ENCODE data around the gene ADGRG3. TPM values are rescaled to one million over a fixed set of nuclear protein-coding genes. Genes with fewer than 3 reads are reported as not detected.

ADGRG3 gene
- total and polyA plus RNA-seq, 2 of the 8 experiments (the other 6 are each of a cell fraction or from before 2014, with no cell fraction given), result 0.28 to 0.98 TPM

DNA sequence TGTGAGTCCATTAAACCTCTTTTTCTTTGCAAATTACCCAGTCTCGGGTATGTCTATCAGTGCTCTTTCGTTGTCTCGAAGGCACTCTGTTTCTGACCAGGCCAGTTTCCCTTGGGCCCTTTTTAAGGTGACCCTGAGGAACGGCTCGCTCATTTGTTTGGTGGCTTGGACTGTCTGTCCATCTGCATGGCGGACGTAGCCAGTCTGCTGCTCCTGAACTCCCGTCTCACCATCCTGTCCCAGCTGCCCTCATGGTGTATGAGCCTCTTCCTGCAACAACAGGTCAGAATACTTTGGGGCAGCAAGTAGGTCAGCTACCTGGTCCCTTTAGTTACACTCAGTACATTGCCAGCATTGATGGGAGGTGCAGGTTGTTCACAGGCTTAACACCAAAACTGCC, 45.5 kb downstream of the ADGRG3 start:
- FAIRE-seq, result no peak
- H3K9ac ChIP-seq (replicated peaks in 1 of 4; ENCODE audit: extremely low read depth in 1 of 4, low read depth in 3 of 4, low read length in 3 of 4), result no peak overlapping the region
- H3K18ac ChIP-seq (ENCODE audit: extremely low read depth, low read length), result no peak overlapping the region
- DNase-seq (ENCODE audit: low read depth in 1 of 2, low spot score in 2 of 2), result no peak
- no peak overlapping the region for H3K23ac ChIP-seq (ENCODE audit: insufficient read length)
- no peaks in the 10 kb centered on the region for H4K20me1 ChIP-seq (replicated peaks in 1 of 2; ENCODE audit: control insufficient read depth in 1 of 2, insufficient read depth in 2 of 2, low read length in 2 of 2)
- H2AK5ac ChIP-seq (ENCODE audit: low read depth, low read length), result no peak overlapping the region
- H2BK15ac ChIP-seq (ENCODE audit: low read length), result no peak overlapping the region
- H3K27me3 ChIP-seq (replicated peaks in 1 of 4; ENCODE audit: control insufficient read depth in 3 of 4, extremely low read depth in 1 of 4, insufficient read depth in 3 of 4, low read length in 3 of 4), result no peaks in the 10 kb centered on the region
- H2BK5ac ChIP-seq (ENCODE audit: low read depth, low read length), result no peak overlapping the region
- no peak overlapping the region for H4K5ac ChIP-seq (ENCODE audit: insufficient read length, low read depth, low read length)
- H3K23me2 ChIP-seq (ENCODE audit: low read depth, low read length), result no peaks in the 10 kb centered on the region
- no peaks in the 10 kb centered on the region for H3K4me1 ChIP-seq (replicated peaks in 1 of 4; ENCODE audit: control insufficient read depth in 3 of 4, insufficient read depth in 4 of 4, low read length in 3 of 4)
- H2BK120ac ChIP-seq (replicated peaks; ENCODE audit: low read depth, low read length), result no peak overlapping the region
- no peak overlapping the region for H3K4me3 ChIP-seq (ENCODE audit: extremely low read depth in 1 of 4, insufficient read depth in 2 of 4, low read depth in 3 of 4, low read length in 4 of 4)
- no peak for TF ChIP-seq FOSL1 (IDR thresholded peaks at IDR 0.05; ENCODE audit: insufficient read depth, low read depth, low read length)
- no peak for TF ChIP-seq EZH2 (IDR thresholded peaks at IDR 0.05; ENCODE audit: low read depth, low read length, severe bottlenecking)
- no peak for TF ChIP-seq SUZ12 (IDR thresholded peaks at IDR 0.05; ENCODE audit: low read length)
- TF ChIP-seq CEBPB (IDR thresholded peaks at IDR 0.05; ENCODE audit: low read depth, low read length), result no peak
- no peak for TF ChIP-seq NRF1 (IDR thresholded peaks at IDR 0.05; ENCODE audit: low read depth, low read length)
- no peak for TF ChIP-seq TCF12 (IDR thresholded peaks at IDR 0.05; ENCODE audit: low read depth, low read length)
- no peak for TF ChIP-seq CTBP2 (IDR thresholded peaks at IDR 0.05; ENCODE audit: borderline replicate concordance, insufficient read depth, insufficient read length, low read length)
- no peak for TF ChIP-seq SIX5 (IDR thresholded peaks at IDR 0.05; ENCODE audit: low read depth, low read length)
- no peak for TF ChIP-seq SP2 (IDR thresholded peaks at IDR 0.05; ENCODE audit: low read length)
- TF ChIP-seq HDAC6 (IDR thresholded peaks at IDR 0.05; ENCODE audit: low read depth, low read length), result no peak
- no peak for TF ChIP-seq POLR2AphosphoS5 (IDR thresholded peaks at IDR 0.05; ENCODE audit: low read depth, low read length)
- no peak for TF ChIP-seq CBX8 (IDR thresholded peaks at IDR 0.05; ENCODE audit: borderline replicate concordance, low read depth, low read length)
- TF ChIP-seq YY1 (IDR thresholded peaks at IDR 0.05; ENCODE audit: low read depth, low read length), result no peak
- TF ChIP-seq SIN3A (conservative IDR thresholded peaks at IDR 0.05 in 1 of 2, IDR thresholded peaks at IDR 0.05 in 1 of 2; ENCODE audit: low read depth in 1 of 2, low read length in 2 of 2), result no peak
- TF ChIP-seq CHD1 (IDR thresholded peaks at IDR 0.05; ENCODE audit: low read depth, low read length), result no peak
- no peak for TF ChIP-seq SP1 (IDR thresholded peaks at IDR 0.05; ENCODE audit: low read depth, low read length)
- H2BK12ac ChIP-seq (ENCODE audit: low read depth, low read length), result no peak overlapping the region
- H3K14ac ChIP-seq (ENCODE audit: insufficient read length), result no peak overlapping the region
- H3K4me2 ChIP-seq (ENCODE audit: insufficient read depth in 1 of 2, low read depth in 2 of 2, low read length in 2 of 2), result no peak overlapping the region
- H2BK20ac ChIP-seq (ENCODE audit: low read length), result no peak overlapping the region
- ChIA-PET POLR2A (ENCODE audit: partially characterized antibody) (interaction anchor here (0.7 to 2.3 kb wide), 2 partner anchors 9 to 19 kb away, joined by 3 to 6 read pairs; partner anchors contain the start of gene DRC7), CTCF (ENCODE audit: partially characterized antibody) (interaction anchor here (1.2 to 4.2 kb wide), 4 partner anchors 10 to 65 kb away, joined by 5 to 15 read pairs (median 10); partner anchors contain the start of gene ADGRG3)
- H3K4ac ChIP-seq (replicated peaks; ENCODE audit: insufficient read length, low read depth, low read length), result no peak overlapping the region
- no peaks in the 10 kb centered on the region for H3K9me3 ChIP-seq (ENCODE audit: insufficient read depth in 2 of 2, low read depth in 1 of 2, low read length in 1 of 2)
- no peaks in the 10 kb centered on the region for H3K36me3 ChIP-seq (ENCODE audit: control insufficient read depth in 2 of 4, insufficient read depth in 4 of 4, low read length in 3 of 4)
- H3K27ac ChIP-seq (ENCODE audit: low read depth, low read length), result no peak overlapping the region
- H2AFZ ChIP-seq (ENCODE audit: low read length), result no peak overlapping the region
- H4K8ac ChIP-seq (ENCODE audit: extremely low read depth, insufficient read depth, low read length), result no peak overlapping the region
- H3K79me1 ChIP-seq (ENCODE audit: low read depth, low read length), result no peaks in the 10 kb centered on the region
- no peak overlapping the region for H4K91ac ChIP-seq (replicated peaks; ENCODE audit: insufficient read length, low read length)
- WGBS, 2 experiments (ENCODE audit: extremely low coverage in 1 of 2, insufficient coverage in 1 of 2, insufficient read length in 1 of 2, insufficient replicate concordance in 2 of 2, low coverage in 1 of 2, low lambda C conversion rate in 2 of 2, missing lambda C conversion rate in 1 of 2), result 88% methylated on average over 8 of the region's 8 CpGs; no CpG with 5 or more reads in 1 of the 2 experiments
- no peaks in the 10 kb centered on the region for H3K79me2 ChIP-seq (ENCODE audit: control insufficient read depth in 1 of 2, insufficient read depth in 2 of 2, low read length in 2 of 2)
- no peak overlapping the region for H3K56ac ChIP-seq (replicated peaks; ENCODE audit: insufficient read length, low read depth, low read length)
